ENCODE measurements around the gene PDE3A. TPM values are rescaled to one million over a fixed set of nuclear protein-coding genes. Genes with fewer than 3 reads are reported as not detected.

Gene PDE3A
- total and polyA plus RNA-seq, 2 donors from 2014 or later = 3.3 to 18.3 TPM

- Histone ChIP-seq H3K4me1 (ENCODE audit: control insufficient read depth in 2 of 3, insufficient read depth in 2 of 3, low read depth in 1 of 3, low read length in 3 of 3) (peaks cover 0 to 5% (median 0%) of the 10 kb centered on the region in 3 donors), H3K36me3 (ENCODE audit: control insufficient read depth in 2 of 3, insufficient read depth in 3 of 3, low read length in 3 of 3) (no peaks in the 10 kb centered on the region), H3K9me3 (ENCODE audit: control insufficient read depth in 2 of 3, insufficient read depth in 1 of 3, low read length in 3 of 3) (no peaks in the 10 kb centered on the region), H3K27ac (ENCODE audit: low read depth in 2 of 2, low read length in 2 of 2) (peak overlapping the region in 1 of 2 donors; percentile 91), H3K9ac (ENCODE audit: low read length in 3 of 3) (peak overlapping the region in 2 of 3 donors; percentile 73 to 78), H3K27me3 (ENCODE audit: control insufficient read depth, insufficient read depth, low read length) (no peaks in the 10 kb centered on the region), H3K4me3 (ENCODE audit: low read length in 3 of 3) (peak overlapping the region; percentile 40 to 87 (median 73))
- DNase-seq = no peak
- TF ChIP-seq CTCF (IDR thresholded peaks at IDR 0.05; ENCODE audit: borderline replicate concordance, extremely low read depth, insufficient read depth) = no peak
- intact Hi-C loops (cut with DNase I) = no loop called here
- no peak for FAIRE-seq
Observed at GRCh38 chr12:20367583-20368113, 689 bp upstream of the PDE3A start.

- FAIRE-seq = no peak
- intact Hi-C loops (cut with DNase I) = no loop called here
- Histone ChIP-seq H3K9ac (ENCODE audit: low read length in 3 of 3) (peak overlapping the region; percentile 13 to 78 (median 73)), H3K4me1 (ENCODE audit: control insufficient read depth in 2 of 3, insufficient read depth in 2 of 3, low read depth in 1 of 3, low read length in 3 of 3) (peaks cover 0 to 5% (median 0%) of the 10 kb centered on the region in 3 donors), H3K9me3 (ENCODE audit: control insufficient read depth in 2 of 3, insufficient read depth in 1 of 3, low read length in 3 of 3) (no peaks in the 10 kb centered on the region), H3K36me3 (ENCODE audit: control insufficient read depth in 2 of 3, insufficient read depth in 3 of 3, low read length in 3 of 3) (no peaks in the 10 kb centered on the region), H3K4me3 (ENCODE audit: low read length in 3 of 3) (peak overlapping the region; percentile 73 to 95 (median 87)), H3K27me3 (ENCODE audit: control insufficient read depth, insufficient read depth, low read length) (no peaks in the 10 kb centered on the region), H3K27ac (ENCODE audit: low read depth in 2 of 2, low read length in 2 of 2) (peak overlapping the region; percentile 91)
- DNase-seq = peak in 4 of 5 donors; percentile 63 to 75 (median 72)
- no peak for TF ChIP-seq CTCF (IDR thresholded peaks at IDR 0.05; ENCODE audit: borderline replicate concordance, extremely low read depth, insufficient read depth)
Observed at GRCh38 chr12:20368651-20369304, 441 bp downstream of the PDE3A start.

- Histone ChIP-seq H3K4me3 (ENCODE audit: low read length in 3 of 3) (peak overlapping the region; percentile 73 to 95 (median 87)), H3K27me3 (ENCODE audit: control insufficient read depth, insufficient read depth, low read length) (no peaks in the 10 kb centered on the region), H3K27ac (ENCODE audit: low read depth in 2 of 2, low read length in 2 of 2) (peak overlapping the region; percentile 91), H3K36me3 (ENCODE audit: control insufficient read depth in 2 of 3, insufficient read depth in 3 of 3, low read length in 3 of 3) (no peaks in the 10 kb centered on the region), H3K9me3 (ENCODE audit: control insufficient read depth in 2 of 3, insufficient read depth in 1 of 3, low read length in 3 of 3) (no peaks in the 10 kb centered on the region), H3K9ac (ENCODE audit: low read length in 3 of 3) (peak overlapping the region; percentile 30 to 78 (median 61)), H3K4me1 (ENCODE audit: control insufficient read depth in 2 of 3, insufficient read depth in 2 of 3, low read depth in 1 of 3, low read length in 3 of 3) (peaks cover 0 to 5% (median 0%) of the 10 kb centered on the region in 3 donors)
- intact Hi-C loops (cut with DNase I) = no loop called here
- FAIRE-seq = no peak
- TF ChIP-seq CTCF (IDR thresholded peaks at IDR 0.05; ENCODE audit: borderline replicate concordance, extremely low read depth, insufficient read depth) = no peak
- peak; percentile 80 to 95 (median 90) for DNase-seq
Observed at GRCh38 chr12:20369305-20370013, 1.1 kb downstream of the PDE3A start.

Data from kidney (tissue), 14 donors.